ENCODE data around the gene TNFRSF8. TPM values are rescaled to one million over a fixed set of nuclear protein-coding genes. Genes with fewer than 3 reads are reported as not detected.

Gene TNFRSF8
- total and polyA plus RNA-seq, 7 donors = 0.25 to 0.86 (median 0.49) TPM

- Histone ChIP-seq H3K4me1 (peaks cover 18% of the 10 kb centered on the region), H3K27ac (no peak overlapping the region), H3K4me3 (no peak overlapping the region), H3K36me3 (ENCODE audit: insufficient read depth in 1 of 2, low read depth in 1 of 2) (no peaks in the 10 kb centered on the region), H3K27me3 (ENCODE audit: insufficient read depth in 3 of 3, low read length in 2 of 3) (peaks cover 0 to 12% (median 2%) of the 10 kb centered on the region in 3 donors), H3K9me3 (no peaks in the 10 kb centered on the region)
- intact Hi-C loops (cut with DNase I) = no loop called here
- DNase-seq (no peak), ATAC-seq (no peak)
- 79 to 95% (median 92%) methylated on average over 9 of the region's 9 CpGs for WGBS, 3 donors
- TF ChIP-seq, protein P1, sequence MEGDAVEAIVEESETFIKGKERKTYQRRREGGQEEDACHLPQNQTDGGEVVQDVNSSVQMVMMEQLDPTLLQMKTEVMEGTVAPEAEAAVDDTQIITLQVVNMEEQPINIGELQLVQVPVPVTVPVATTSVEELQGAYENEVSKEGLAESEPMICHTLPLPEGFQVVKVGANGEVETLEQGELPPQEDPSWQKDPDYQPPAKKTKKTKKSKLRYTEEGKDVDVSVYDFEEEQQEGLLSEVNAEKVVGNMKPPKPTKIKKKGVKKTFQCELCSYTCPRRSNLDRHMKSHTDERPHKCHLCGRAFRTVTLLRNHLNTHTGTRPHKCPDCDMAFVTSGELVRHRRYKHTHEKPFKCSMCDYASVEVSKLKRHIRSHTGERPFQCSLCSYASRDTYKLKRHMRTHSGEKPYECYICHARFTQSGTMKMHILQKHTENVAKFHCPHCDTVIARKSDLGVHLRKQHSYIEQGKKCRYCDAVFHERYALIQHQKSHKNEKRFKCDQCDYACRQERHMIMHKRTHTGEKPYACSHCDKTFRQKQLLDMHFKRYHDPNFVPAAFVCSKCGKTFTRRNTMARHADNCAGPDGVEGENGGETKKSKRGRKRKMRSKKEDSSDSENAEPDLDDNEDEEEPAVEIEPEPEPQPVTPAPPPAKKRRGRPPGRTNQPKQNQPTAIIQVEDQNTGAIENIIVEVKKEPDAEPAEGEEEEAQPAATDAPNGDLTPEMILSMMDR (IDR thresholded peaks at IDR 0.05) = no peak
Measured at GRCh38 chr1:12163210-12163609, 100.1 kb downstream of the TNFRSF8 start.

DNA sequence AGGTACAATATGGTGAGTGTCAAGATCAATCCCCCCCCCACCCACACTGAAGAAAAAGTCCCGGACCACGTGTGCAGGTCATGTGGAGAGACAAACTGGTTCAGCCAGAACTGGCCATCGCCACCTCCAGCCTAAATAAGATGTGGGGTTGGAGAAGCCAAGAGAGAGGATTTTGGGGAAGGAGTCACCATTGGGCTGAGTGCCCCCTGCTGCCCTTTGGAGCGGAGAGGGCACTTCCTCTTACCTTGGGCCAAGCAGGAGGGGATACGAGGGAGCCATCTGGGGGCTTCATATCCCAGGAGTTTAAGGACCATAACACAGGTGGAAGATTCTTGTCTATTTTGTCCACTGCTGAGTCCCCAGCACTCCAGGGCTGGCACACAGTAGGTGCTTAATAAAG is 101.1 kb downstream of the TNFRSF8 start:
- Histone ChIP-seq H3K27me3 (ENCODE audit: insufficient read depth in 3 of 3, low read length in 2 of 3) (peaks cover 0 to 12% (median 2%) of the 10 kb centered on the region in 3 donors), H3K36me3 (ENCODE audit: insufficient read depth in 1 of 2, low read depth in 1 of 2) (no peaks in the 10 kb centered on the region), H3K9me3 (no peaks in the 10 kb centered on the region), H3K4me3 (no peak overlapping the region), H3K4me1 (peaks cover 18% of the 10 kb centered on the region), H3K27ac (no peak overlapping the region)
- DNase-seq (no peak), ATAC-seq (no peak)
- intact Hi-C loops (cut with DNase I) = no loop called here
- TF ChIP-seq, protein P1 (IDR thresholded peaks at IDR 0.05) = no peak
- 90 to 98% (median 95%) methylated on average over 5 of the region's 5 CpGs for WGBS, 3 donors

- WGBS, 3 donors = 77 to 94% (median 90%) methylated on average over 4 of the region's 4 CpGs
- intact Hi-C loops (cut with DNase I) = loop anchor here in 1 of 2 donors (1.0 kb wide), 1 partner anchor 17 kb away; no protein-coding TSS in a partner anchor
Measured at GRCh38 chr1:12165342-12165741, 102.2 kb downstream of the TNFRSF8 start.

DNA sequence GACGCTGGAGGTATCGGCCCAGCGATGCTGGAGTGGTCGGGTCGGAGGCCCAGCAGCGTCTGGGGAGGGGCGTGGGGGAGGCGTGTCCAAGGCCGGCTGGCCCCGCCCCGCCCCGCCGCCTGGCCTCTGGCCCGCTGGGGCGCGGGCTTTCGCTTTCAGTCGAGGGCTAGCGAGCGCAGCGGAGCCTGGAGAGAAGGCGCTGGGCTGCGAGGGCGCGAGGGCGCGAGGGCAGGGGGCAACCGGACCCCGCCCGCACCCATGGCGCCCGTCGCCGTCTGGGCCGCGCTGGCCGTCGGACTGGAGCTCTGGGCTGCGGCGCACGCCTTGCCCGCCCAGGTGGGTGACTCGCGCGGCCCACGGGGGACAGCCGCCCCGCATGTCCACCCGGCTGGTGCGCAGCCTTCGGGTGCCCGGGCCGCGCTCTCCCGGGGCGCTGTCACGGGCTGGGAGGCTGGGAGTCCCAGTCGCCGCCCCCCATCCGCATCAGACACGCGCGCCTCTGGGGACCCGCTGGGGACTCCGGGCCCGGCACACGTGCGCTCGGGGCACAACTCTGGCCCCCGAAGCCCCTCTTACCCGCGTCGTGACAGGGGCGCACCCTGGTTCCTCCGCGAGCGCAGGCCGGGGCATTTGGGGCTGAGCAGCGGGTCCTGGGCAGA is 103.9 kb downstream of the TNFRSF8 start, which contains the start of gene TNFRSF1B:
TNFRSF1B (plus strand) TSS at position 158 of the 659 bp plus-strand sequence; CDS start at position 259, 101 bp downstream.
- H3K4me3 ChIP-seq = peak within 1 kb of the TSS; percentile 74
- ATAC-seq = peak; percentile 38 to 68 (median 58)
- TF ChIP-seq, protein P1 (IDR thresholded peaks at IDR 0.05) = no peak
- peak within 1 kb of the TSS; percentile 74 for H3K27ac ChIP-seq
- 1 to 4% (median 1%) methylated on average over 37 to 79 of the region's 79 CpGs for WGBS, 3 donors
- no peaks in the 10 kb centered on the region for H3K36me3 ChIP-seq (ENCODE audit: insufficient read depth in 1 of 2, low read depth in 1 of 2)
- peaks cover 0 to 12% (median 2%) of the 10 kb centered on the region in 3 donors for H3K27me3 ChIP-seq (ENCODE audit: insufficient read depth in 3 of 3, low read length in 2 of 3)
- DNase-seq = peak; percentile 68 to 79
- intact Hi-C loops (cut with DNase I) = no loop called here
- no peaks in the 10 kb centered on the region for H3K9me3 ChIP-seq
- peaks cover 7% of the 10 kb centered on the region for H3K4me1 ChIP-seq

More at GRCh38 chr1:12165342-12165741, 102.2 kb downstream of the TNFRSF8 start:
- DNase-seq (no peak), ATAC-seq (no peak)
- TF ChIP-seq, protein P1 (IDR thresholded peaks at IDR 0.05) = no peak
- peaks cover 18% of the 10 kb centered on the region for H3K4me1 ChIP-seq
- H3K36me3 ChIP-seq (ENCODE audit: insufficient read depth in 1 of 2, low read depth in 1 of 2) = no peaks in the 10 kb centered on the region
- H3K27me3 ChIP-seq (ENCODE audit: insufficient read depth in 3 of 3, low read length in 2 of 3) = peaks cover 0 to 12% (median 2%) of the 10 kb centered on the region in 3 donors
- no peak overlapping the region for H3K4me3 ChIP-seq
- H3K9me3 ChIP-seq = no peaks in the 10 kb centered on the region
- no peak overlapping the region for H3K27ac ChIP-seq
